ENCODE data around the gene CHST15. TPM values are rescaled to one million over a fixed set of nuclear protein-coding genes. Genes with fewer than 3 reads are reported as not detected.

Gene CHST15
- total and polyA plus RNA-seq, 2 of the 13 experiments (the other 11 are each of a cell fraction or from before 2014, with no cell fraction given) = 1.4 to 94.7 TPM

- no peak for TF ChIP-seq CSRNP2 (CRISPR knock-in tag; conservative IDR thresholded peaks at IDR 0.05; ENCODE audit: low read depth)
- TF ChIP-seq ZNF616 (CRISPR knock-in tag; IDR thresholded peaks at IDR 0.05; ENCODE audit: low read depth) = no peak
- TF ChIP-seq, protein P1, sequence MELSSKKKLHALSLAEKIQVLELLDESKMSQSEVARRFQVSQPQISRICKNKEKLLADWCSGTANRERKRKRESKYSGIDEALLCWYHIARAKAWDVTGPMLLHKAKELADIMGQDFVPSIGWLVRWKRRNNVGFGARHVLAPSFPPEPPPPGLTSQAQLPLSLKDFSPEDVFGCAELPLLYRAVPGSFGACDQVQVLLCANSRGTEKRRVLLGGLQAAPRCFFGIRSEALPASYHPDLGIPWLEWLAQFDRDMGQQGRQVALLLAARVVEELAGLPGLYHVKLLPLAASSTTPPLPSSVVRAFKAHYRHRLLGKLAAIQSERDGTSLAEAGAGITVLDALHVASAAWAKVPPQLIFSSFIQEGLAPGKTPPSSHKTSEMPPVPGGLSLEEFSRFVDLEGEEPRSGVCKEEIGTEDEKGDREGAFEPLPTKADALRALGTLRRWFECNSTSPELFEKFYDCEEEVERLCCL (CRISPR knock-in tag; IDR thresholded peaks at IDR 0.05; ENCODE audit: borderline replicate concordance) = no peak
- peak; percentile 58; the same call in 1 of the 2 replicates for TF ChIP-seq TGIF2 (CRISPR knock-in tag; IDR thresholded peaks at IDR 0.05)
- TF ChIP-seq ZNF318 (CRISPR knock-in tag; IDR thresholded peaks at IDR 0.05) = no peak
- no peak for TF ChIP-seq ZNF883 (CRISPR knock-in tag; IDR thresholded peaks at IDR 0.05; ENCODE audit: not compliant biosample characterization)
- no peak for TF ChIP-seq ZNF414 (CRISPR knock-in tag; IDR thresholded peaks at IDR 0.05)
- 0 out of 2 replicates have a peak, but pooled peaks have one; percentile 41 for TF ChIP-seq ZNF569 (CRISPR knock-in tag; IDR thresholded peaks at IDR 0.05; ENCODE audit: borderline replicate concordance)
- TF ChIP-seq EZH2 (conservative IDR thresholded peaks at IDR 0.05; ENCODE audit: low read depth, low read length) = no peak
- no peak for TF ChIP-seq CEBPZ (IDR thresholded peaks at IDR 0.05; ENCODE audit: low read length)
- TF ChIP-seq SUZ12 (IDR thresholded peaks at IDR 0.05; ENCODE audit: low read depth, low read length) = no peak
Measured at GRCh38 chr10:124048371-124049290, 44.8 kb downstream of the CHST15 start (continued).

Data from HepG2 (cell line).